ENCODE results near the gene MGST1. TPM values are rescaled to one million over a fixed set of nuclear protein-coding genes. Genes with fewer than 3 reads are reported as not detected.

MGST1 gene
- total RNA-seq, 2 donors from 2014 or later: 339 to 555 TPM

DNA sequence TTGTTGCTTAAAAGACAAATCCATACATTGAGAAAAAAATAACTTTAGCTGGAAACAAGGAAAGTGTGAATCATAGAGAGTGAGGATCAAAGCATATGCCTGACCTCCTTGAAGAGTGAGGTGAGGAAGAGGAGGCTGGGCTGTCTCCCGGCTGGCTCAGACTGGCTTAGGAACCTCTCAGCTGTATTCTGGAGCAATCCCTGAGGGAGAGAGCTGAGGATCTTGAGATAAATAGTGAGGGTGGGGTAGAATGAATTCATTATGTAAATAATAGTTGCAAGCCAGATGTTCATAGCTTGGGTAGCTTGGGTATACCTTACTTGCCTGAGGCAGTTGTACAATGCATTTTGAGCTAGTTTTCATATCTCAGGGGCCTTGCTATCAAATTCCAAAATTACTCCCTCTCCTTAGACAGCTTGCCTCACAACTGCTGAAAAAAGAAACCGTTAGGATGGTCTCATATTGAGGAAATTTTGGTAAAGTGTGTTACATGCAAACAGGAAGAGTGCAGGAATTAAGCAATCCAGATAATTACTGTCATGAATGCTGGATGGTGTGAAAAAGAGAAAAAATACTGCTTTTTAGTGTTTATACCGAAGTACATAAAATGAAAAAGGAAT lies 39.5 kb upstream of the MGST1 start:
- H3K9me3 ChIP-seq: no peaks in the 10 kb centered on the region
- no peaks in the 10 kb centered on the region for H3K4me1 ChIP-seq
- H3K36me3 ChIP-seq: no peaks in the 10 kb centered on the region
- no peaks in the 10 kb centered on the region for H3K27me3 ChIP-seq
- no peak overlapping the region for H3K9ac ChIP-seq (ENCODE audit: low read depth in 2 of 2, low read length in 2 of 2)
- DNase-seq: no peak
- intact Hi-C loops (cut with DNase I): no loop called here
- H3K27ac ChIP-seq: no peak overlapping the region
- H3K4me3 ChIP-seq: no peak overlapping the region
- TF ChIP-seq, protein P1, sequence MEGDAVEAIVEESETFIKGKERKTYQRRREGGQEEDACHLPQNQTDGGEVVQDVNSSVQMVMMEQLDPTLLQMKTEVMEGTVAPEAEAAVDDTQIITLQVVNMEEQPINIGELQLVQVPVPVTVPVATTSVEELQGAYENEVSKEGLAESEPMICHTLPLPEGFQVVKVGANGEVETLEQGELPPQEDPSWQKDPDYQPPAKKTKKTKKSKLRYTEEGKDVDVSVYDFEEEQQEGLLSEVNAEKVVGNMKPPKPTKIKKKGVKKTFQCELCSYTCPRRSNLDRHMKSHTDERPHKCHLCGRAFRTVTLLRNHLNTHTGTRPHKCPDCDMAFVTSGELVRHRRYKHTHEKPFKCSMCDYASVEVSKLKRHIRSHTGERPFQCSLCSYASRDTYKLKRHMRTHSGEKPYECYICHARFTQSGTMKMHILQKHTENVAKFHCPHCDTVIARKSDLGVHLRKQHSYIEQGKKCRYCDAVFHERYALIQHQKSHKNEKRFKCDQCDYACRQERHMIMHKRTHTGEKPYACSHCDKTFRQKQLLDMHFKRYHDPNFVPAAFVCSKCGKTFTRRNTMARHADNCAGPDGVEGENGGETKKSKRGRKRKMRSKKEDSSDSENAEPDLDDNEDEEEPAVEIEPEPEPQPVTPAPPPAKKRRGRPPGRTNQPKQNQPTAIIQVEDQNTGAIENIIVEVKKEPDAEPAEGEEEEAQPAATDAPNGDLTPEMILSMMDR (IDR thresholded peaks at IDR 0.05): no peak

DNA sequence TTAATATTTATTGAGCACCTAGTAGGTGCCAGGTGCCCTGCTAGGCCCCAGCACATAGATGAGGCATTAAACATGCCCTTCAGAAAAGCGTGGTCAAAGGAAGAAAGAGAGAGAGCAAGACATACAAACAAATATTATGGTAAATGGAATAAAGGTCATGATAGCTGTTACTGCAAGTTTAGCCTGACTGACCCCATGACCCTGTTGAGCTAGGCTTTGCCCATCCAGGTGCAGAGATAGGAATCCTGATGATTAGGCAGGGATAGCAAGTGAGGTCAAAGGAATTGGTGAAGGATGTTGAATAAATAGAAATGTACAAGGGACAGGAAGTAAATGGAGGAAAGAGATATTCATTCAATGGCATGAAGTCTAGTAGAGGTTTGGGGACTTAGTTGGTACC lies 36.5 kb upstream of the MGST1 start:
- intact Hi-C loops (cut with DNase I): no loop called here
- Histone ChIP-seq H3K27me3 (no peaks in the 10 kb centered on the region), H3K4me1 (no peaks in the 10 kb centered on the region), H3K27ac (no peak overlapping the region), H3K9ac (ENCODE audit: low read depth in 2 of 2, low read length in 2 of 2) (no peak overlapping the region), H3K36me3 (no peaks in the 10 kb centered on the region), H3K9me3 (no peaks in the 10 kb centered on the region), H3K4me3 (no peak overlapping the region)
- TF ChIP-seq, protein P1 (IDR thresholded peaks at IDR 0.05): no peak
- no peak for DNase-seq

DNA sequence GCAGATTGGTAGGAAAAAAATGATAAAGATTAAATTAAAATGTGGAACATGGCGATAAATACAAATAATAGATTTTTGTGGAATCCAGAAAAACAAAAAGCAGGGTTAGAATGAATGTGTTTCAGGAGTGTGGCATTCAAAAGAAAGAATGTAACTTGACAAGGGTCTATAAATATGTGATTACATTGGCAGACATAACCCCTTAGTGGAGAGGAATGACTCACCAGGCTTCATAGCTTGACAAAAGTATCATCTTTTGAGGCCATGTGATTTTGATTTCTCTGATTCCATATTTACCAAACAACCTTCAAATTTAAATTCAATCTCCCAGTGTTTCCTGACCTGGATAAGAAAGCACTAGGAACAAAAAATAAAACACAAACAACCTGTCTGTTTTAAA lies 24.4 kb upstream of the MGST1 start:
- no peak overlapping the region for H3K9ac ChIP-seq (ENCODE audit: low read depth in 2 of 2, low read length in 2 of 2)
- no peaks in the 10 kb centered on the region for H3K36me3 ChIP-seq
- H3K27me3 ChIP-seq: no peaks in the 10 kb centered on the region
- TF ChIP-seq, protein P1 (IDR thresholded peaks at IDR 0.05): no peak
- intact Hi-C loops (cut with DNase I): no loop called here
- no peak overlapping the region for H3K27ac ChIP-seq
- DNase-seq: no peak
- H3K4me1 ChIP-seq: no peaks in the 10 kb centered on the region
- no peak overlapping the region for H3K4me3 ChIP-seq
- no peaks in the 10 kb centered on the region for H3K9me3 ChIP-seq

DNA sequence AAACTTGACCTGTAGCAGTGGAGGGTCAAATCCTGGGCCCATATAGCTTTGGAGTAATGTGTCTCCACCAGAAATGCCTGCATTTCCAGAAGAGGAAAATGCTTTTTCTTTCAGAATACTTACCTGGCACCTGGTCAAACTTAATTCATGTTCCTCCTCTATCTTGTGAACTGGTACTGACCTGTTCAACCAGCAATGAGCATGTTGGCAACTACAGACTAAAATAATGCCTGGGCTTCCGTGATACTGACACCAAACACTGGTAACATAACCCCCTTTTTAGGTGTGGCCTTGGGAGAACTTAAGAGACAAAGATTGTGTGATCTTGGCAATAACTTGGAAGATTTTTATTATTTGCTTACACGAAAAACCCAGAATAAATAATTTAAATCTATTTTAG lies 23.8 kb upstream of the MGST1 start:
- Histone ChIP-seq H3K4me1 (no peaks in the 10 kb centered on the region), H3K36me3 (no peaks in the 10 kb centered on the region), H3K4me3 (no peak overlapping the region), H3K9me3 (no peaks in the 10 kb centered on the region), H3K27me3 (no peaks in the 10 kb centered on the region), H3K9ac (ENCODE audit: low read depth in 2 of 2, low read length in 2 of 2) (no peak overlapping the region), H3K27ac (no peak overlapping the region)
- TF ChIP-seq, protein P1 (IDR thresholded peaks at IDR 0.05): no peak
- intact Hi-C loops (cut with DNase I): no loop called here
- DNase-seq: no peak

DNA sequence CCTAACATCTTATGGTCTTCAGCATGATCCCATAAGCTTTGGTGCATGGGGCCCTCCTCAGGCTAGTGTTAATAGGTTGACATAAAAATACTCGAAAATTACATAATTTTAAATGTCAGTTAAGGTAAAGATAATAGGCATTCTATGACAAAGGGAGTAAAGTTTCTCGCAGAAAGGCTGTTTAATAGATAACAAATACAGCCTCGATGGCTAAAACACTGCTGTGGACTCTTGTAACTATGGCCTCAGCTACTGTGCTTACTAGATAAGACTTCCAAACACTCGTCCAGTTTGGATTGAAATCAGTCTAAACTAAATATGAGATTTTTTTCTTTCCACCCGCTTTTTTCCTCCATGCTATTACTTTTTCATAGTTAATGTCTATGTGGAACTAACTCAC lies 23.2 kb upstream of the MGST1 start:
- DNase-seq: no peak
- Histone ChIP-seq H3K4me3 (no peak overlapping the region), H3K27ac (no peak overlapping the region), H3K27me3 (no peaks in the 10 kb centered on the region), H3K9me3 (no peaks in the 10 kb centered on the region), H3K36me3 (no peaks in the 10 kb centered on the region), H3K4me1 (no peaks in the 10 kb centered on the region), H3K9ac (ENCODE audit: low read depth in 2 of 2, low read length in 2 of 2) (no peak overlapping the region)
- intact Hi-C loops (cut with DNase I): no loop called here
- TF ChIP-seq, protein P1 (IDR thresholded peaks at IDR 0.05): no peak
